IMR-90 (cell line): Measurements from ENCODE around the gene RASSF10. TPM values are rescaled to one million over a fixed set of nuclear protein-coding genes. Genes with fewer than 3 reads are reported as not detected.

Source experiments
- ATAC-seq: fragments of 200-7000 bp; cut with Tn5 transposase; 2 replicates; pipeline ENCODE4 v1.9.1; 2020; ENCODE audit warnings: low read depth, mild to moderate bottlenecking, moderate library complexity
- BruUV-seq: library from RNA; stranded (reverse); fragments of 400-500 nt; replicated peaks from 2 replicates; lab custom pipeline; 2021; lab: Mats Ljungman, UMichigan
- CTCF ChIA-PET: fragments of 300-600 bp; formaldehyde crosslinking; extraction: SDS; loops from one replicate; lab custom pipeline; 2021; ENCODE audit warnings: antibody characterized with exemption; lab: Yijun Ruan, JAX
- POLR2A ChIA-PET: fragments of 300-600 bp; sonication (Branson Sonifier 250); formaldehyde crosslinking; loops from one replicate; lab custom pipeline; 2022; ENCODE audit warnings: antibody characterized with exemption; ENCODE audit not compliant: unreplicated experiment; lab: Charles Lee
- DNase-seq: peaks from one replicate; pipeline ENCODE4 v3.0.0; 2013
- H2AFZ ChIP-seq: replicated peaks from 2 replicates; pipeline ENCODE3; 2013; ENCODE audit warnings: low read length, mild to moderate bottlenecking; ENCODE audit not compliant: poor library complexity
- H2AK5ac ChIP-seq: 2 replicates; pipeline ENCODE4 v1.6.1; 2013; ENCODE audit warnings: low read depth, low read length, inconsistent platforms
- H2AK9ac ChIP-seq: replicated peaks from 2 replicates; pipeline ENCODE3; 2013; ENCODE audit warnings: mild to moderate bottlenecking, low read depth, low read length, moderate library complexity; ENCODE audit not compliant: poor library complexity
- H2BK120ac ChIP-seq: 2 replicates; pipeline ENCODE4 v1.6.1; 2013; ENCODE audit warnings: low read depth, low read length, inconsistent platforms
- H2BK15ac ChIP-seq: 3 replicates; pipeline ENCODE4 v1.6.1; 2013; ENCODE audit warnings: low read depth, low read length, inconsistent platforms
- H2BK20ac ChIP-seq: 2 replicates; pipeline ENCODE4 v1.6.1; 2013; ENCODE audit warnings: low read depth, mild to moderate bottlenecking, inconsistent platforms, low read length, moderate library complexity
- H2BK5ac ChIP-seq: 2 replicates; pipeline ENCODE4 v1.6.1; 2013; ENCODE audit warnings: mild to moderate bottlenecking, low read depth, low read length, inconsistent platforms; ENCODE audit not compliant: poor library complexity, severe bottlenecking
- H3K14ac ChIP-seq: replicated peaks from 2 replicates; pipeline ENCODE4 v1.6.1; 2013; ENCODE audit warnings: low read depth, low read length, inconsistent platforms
- H3K18ac ChIP-seq: 2 replicates; pipeline ENCODE4 v1.6.1; 2013; ENCODE audit warnings: low read depth, low read length, control low read depth
- H3K23ac ChIP-seq: 2 replicates; pipeline ENCODE4 v1.6.1; 2013; ENCODE audit warnings: low read depth, low read length, inconsistent platforms
- H3K27ac ChIP-seq: 2 replicates; pipeline ENCODE4 v1.5.1; 2013; ENCODE audit warnings: mild to moderate bottlenecking, control low read depth, low read length; ENCODE audit not compliant: insufficient read depth
- H3K27me3 ChIP-seq: 2 replicates; pipeline ENCODE4 v1.6.1; 2013; ENCODE audit warnings: low read length; ENCODE audit not compliant: control insufficient read depth, insufficient read depth
- H3K36me3 ChIP-seq: 2 replicates; pipeline ENCODE4 v1.6.1; 2013; ENCODE audit warnings: low read length, mixed read lengths; ENCODE audit not compliant: control insufficient read depth, insufficient read depth
- H3K4ac ChIP-seq: 2 replicates; pipeline ENCODE4 v1.6.1; 2013; ENCODE audit warnings: low read depth, low read length, inconsistent platforms
- H3K4me1 ChIP-seq: 2 replicates; pipeline ENCODE4 v1.6.1; 2013; ENCODE audit warnings: low read length, mixed read lengths; ENCODE audit not compliant: control insufficient read depth, insufficient read depth
- H3K4me2 ChIP-seq: 2 replicates; pipeline ENCODE4 v1.6.1; 2013; ENCODE audit warnings: low read depth, mild to moderate bottlenecking, control low read depth, low read length, moderate library complexity
- H3K4me3 ChIP-seq: 2 replicates; pipeline ENCODE4 v1.5.1; 2013; ENCODE audit warnings: low read depth, mild to moderate bottlenecking, control low read depth, low read length, moderate library complexity; ENCODE audit not compliant: insufficient read depth
- H3K56ac ChIP-seq: 2 replicates; pipeline ENCODE4 v1.6.1; 2013; ENCODE audit warnings: low read length, inconsistent platforms; ENCODE audit not compliant: insufficient read depth; ENCODE audit errors: extremely low read depth
- H3K79me1 ChIP-seq, 2 experiments: 2 replicates each; pipeline ENCODE4 v1.6.1; 2013; ENCODE audit warnings: low read length in 2 of 2, inconsistent platforms in 1 of 2, low read depth in 1 of 2
- H3K9ac ChIP-seq: 2 replicates; pipeline ENCODE4 v1.6.1; 2013; ENCODE audit warnings: low read depth, low read length, control low read depth
- H3K9me1 ChIP-seq: 2 replicates; pipeline ENCODE4 v1.6.1; 2013; ENCODE audit warnings: low read length, inconsistent platforms; ENCODE audit not compliant: insufficient read depth
- H3K9me3 ChIP-seq: 2 replicates; pipeline ENCODE4 v1.6.1; 2013; ENCODE audit warnings: low read length; ENCODE audit not compliant: control insufficient read depth, insufficient read depth
- H4K20me1 ChIP-seq: 2 replicates; pipeline ENCODE4 v1.6.1; 2013; ENCODE audit warnings: low read length, inconsistent platforms; ENCODE audit not compliant: insufficient read depth
- H4K5ac ChIP-seq: 2 replicates; pipeline ENCODE4 v1.6.1; 2013; ENCODE audit warnings: mild to moderate bottlenecking, low read depth, low read length, control low read depth
- H4K8ac ChIP-seq, 2 experiments: 2 replicates each; pipeline ENCODE4 v1.6.1; 2013; ENCODE audit warnings: low read depth in 2 of 2, low read length in 2 of 2, control low read depth in 1 of 2, inconsistent platforms in 1 of 2
- H4K91ac ChIP-seq: 2 replicates; pipeline ENCODE4 v1.6.1; 2013; ENCODE audit warnings: low read depth, low read length, inconsistent platforms; ENCODE audit not compliant: insufficient read depth
- BHLHE40 ChIP-seq: fragments of 150-350 bp; IDR thresholded peaks from 2 replicates; pipeline ENCODE4 v1.6.1; 2016; ENCODE audit warnings: mild to moderate bottlenecking, low read depth, low read length
- CEBPB ChIP-seq: IDR thresholded peaks from 2 replicates; pipeline ENCODE4 v1.6.1; 2012; ENCODE audit warnings: low read depth, low read length, improper control_type of control experiment
- CHD1 ChIP-seq: IDR thresholded peaks from 2 replicates; pipeline ENCODE4 v1.6.1; 2012; ENCODE audit warnings: low read depth, low read length, improper control_type of control experiment
- FOS ChIP-seq: fragments of 150-350 bp; IDR thresholded peaks from 2 replicates; pipeline ENCODE4 v1.6.1; 2016; ENCODE audit warnings: low read depth, low read length
- MAFK ChIP-seq: IDR thresholded peaks from 2 replicates; pipeline ENCODE4 v1.6.1; 2012; ENCODE audit warnings: low read depth, low read length, improper control_type of control experiment
- MAZ ChIP-seq: IDR thresholded peaks from 2 replicates; pipeline ENCODE4 v1.6.1; 2012; ENCODE audit warnings: low read depth, mild to moderate bottlenecking, low read length, improper control_type of control experiment, moderate library complexity, borderline replicate concordance
- MXI1 ChIP-seq: IDR thresholded peaks from 2 replicates; pipeline ENCODE4 v1.6.1; 2012; ENCODE audit warnings: low read depth, mild to moderate bottlenecking, low read length, moderate library complexity, borderline replicate concordance
- NFE2L2 ChIP-seq: fragments of 150-350 bp; IDR thresholded peaks from 2 replicates; pipeline ENCODE4 v1.6.1; 2016; ENCODE audit warnings: low read depth, mild to moderate bottlenecking, low read length
- POLR2A ChIP-seq: IDR thresholded peaks from 2 replicates; pipeline ENCODE4 v1.6.1; 2012; ENCODE audit warnings: mild to moderate bottlenecking, low read depth, low read length
- RAD21 ChIP-seq: IDR thresholded peaks from 2 replicates; pipeline ENCODE4 v1.6.1; 2012; ENCODE audit warnings: low read length, improper control_type of control experiment
- RCOR1 ChIP-seq: IDR thresholded peaks from 2 replicates; pipeline ENCODE4 v1.6.1; 2012; ENCODE audit warnings: mild to moderate bottlenecking, low read length, improper control_type of control experiment; ENCODE audit not compliant: insufficient replicate concordance
- RFX5 ChIP-seq: IDR thresholded peaks from 2 replicates; pipeline ENCODE4 v1.8.0; 2012; ENCODE audit warnings: low read depth, mild to moderate bottlenecking, low read length, moderate library complexity
- SMC3 ChIP-seq: fragments of 150-350 bp; IDR thresholded peaks from 2 replicates; pipeline ENCODE4 v1.6.1; 2016; ENCODE audit warnings: low read depth, mild to moderate bottlenecking, antibody characterized with exemption, low read length, moderate library complexity
- WGBS, 2 experiments: methylation state at CpG; one replicate each; pipeline versions ENCODE4 v1.1.5 to v1.1.7; 2013; ENCODE audit warnings: missing lambda C conversion rate in 2 of 2; ENCODE audit not compliant: insufficient read length in 1 of 2; ENCODE audit errors: extremely low coverage in 2 of 2; 5-methylcytosine and 5-hydroxymethylcytosine counted together
- dilution Hi-C: fragments of 300-500 bp; cut with HindIII; formaldehyde crosslinking; loops from one replicate; pipeline ENCODE4 v1.14.3; 2018; ENCODE audit warnings: low sequenced_read_pairs; ENCODE audit not compliant: unreplicated experiment
- in situ Hi-C: fragments of 300-500 bp; cut with MboI; formaldehyde crosslinking; loops from 3 replicates; pipeline ENCODE4 v1.14.3; 2019; ENCODE audit warnings: low sequenced_read_pairs, inconsistent platforms, mixed read lengths
- intact Hi-C: fragments of 100-400 bp; cut with micrococcal nuclease; formaldehyde crosslinking; loops from 2 replicates; pipeline ENCODE4 v1.10.0; 2022
- polyA plus RNA-seq, 3 experiments: library from polyadenylated mRNA; depleted of rRNA; stranded (reverse); fragments of >200 nt; gene quantifications; 2 replicates each; pipeline ENCODE4 v1.2.3, GENCODE V29; 2012; ENCODE audit warnings: low replicate concordance in 1 of 3
- total RNA-seq: library from RNA; depleted of rRNA; stranded (reverse); fragments of >200 nt; gene quantifications from 2 replicates; pipeline ENCODE4 v1.2.3, GENCODE V29; 2012
- TF ChIP-seq, protein P1 (sequence below): fragments of 150-350 bp; IDR thresholded peaks from 2 replicates; pipeline ENCODE4 v1.6.1; 2016; ENCODE audit warnings: low read depth, mild to moderate bottlenecking, low read length, moderate library complexity, borderline replicate concordance
- TF ChIP-seq, protein P2 (sequence below): fragments of 150-350 bp; IDR thresholded peaks from 2 replicates; pipeline ENCODE4 v1.6.1; 2017; ENCODE audit warnings: mild to moderate bottlenecking, antibody characterized with exemption, low read length, low read depth
- TF ChIP-seq, protein P3 (sequence below): conservative IDR thresholded peaks from 2 replicates; pipeline ENCODE4 v1.5.1; 2012; ENCODE audit warnings: mild to moderate bottlenecking, low read depth, low read length, improper control_type of control experiment

Gene RASSF10
- total and polyA plus RNA-seq, 2 of the 4 experiments (the other 2 are of a cell fraction) = not detected

DNA sequence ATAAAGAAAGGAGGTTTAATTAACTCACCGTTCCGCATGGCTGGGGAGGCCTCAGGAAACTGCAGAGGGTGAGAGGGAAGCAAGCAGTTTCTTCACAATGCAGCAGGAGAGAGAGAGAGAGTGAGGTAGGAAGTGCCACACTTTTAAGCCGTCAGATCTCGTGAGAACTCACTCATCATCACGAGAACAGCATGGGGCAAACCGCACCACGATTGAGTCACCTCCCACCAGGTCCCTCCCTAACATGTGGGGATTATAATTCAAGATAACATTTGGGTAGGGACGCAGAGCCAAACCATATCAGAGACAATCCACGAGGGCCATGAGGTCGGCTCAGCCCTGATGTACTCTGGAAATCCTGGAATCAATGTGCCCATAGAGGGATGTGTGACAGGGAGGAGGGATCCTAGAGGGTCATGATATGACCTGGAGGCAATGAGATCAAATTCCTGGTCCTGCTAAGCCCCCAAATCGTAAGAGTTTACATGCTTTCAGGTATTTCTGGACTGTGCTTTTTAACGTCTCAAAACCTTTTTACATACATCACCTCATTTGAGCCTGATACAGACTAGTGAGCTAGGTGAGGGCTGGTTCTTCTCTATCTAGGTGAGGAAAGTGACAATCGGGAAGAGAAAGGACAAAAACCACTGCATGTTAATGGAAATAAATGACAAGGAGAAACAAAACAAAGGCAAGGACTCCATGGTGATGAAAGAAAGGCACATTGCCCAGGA, 19.5 kb upstream of the RASSF10 start:
- Histone ChIP-seq H2AK5ac (no peak overlapping the region), H3K14ac (no peak overlapping the region), H3K23ac (no peak overlapping the region; the same call in 1 of the 2 replicates), H4K20me1 (no peaks in the 10 kb centered on the region), H2AK9ac (no peak overlapping the region), H3K18ac (no peak overlapping the region), H3K36me3 (no peaks in the 10 kb centered on the region), H2BK120ac (no peak overlapping the region), H3K4ac (no peak overlapping the region), H2AFZ (no peak overlapping the region), H2BK5ac (no peak overlapping the region), H3K79me1 (no peaks in the 10 kb centered on the region), H4K8ac (no peak overlapping the region), H3K27ac (no peak overlapping the region), H3K27me3 (peaks cover 42% of the 10 kb centered on the region), H4K5ac (no peak overlapping the region), H4K91ac (no peak overlapping the region), H3K9me1 (no peaks in the 10 kb centered on the region), H3K4me3 (no peak overlapping the region), H3K56ac (no peak overlapping the region), H3K9ac (no peak overlapping the region), H3K9me3 (0 out of 2 replicates have a peak, but pooled peaks cover 2% of the 10 kb centered on the region), H3K4me2 (no peak overlapping the region), H2BK20ac (no peak overlapping the region), H2BK15ac (no peak overlapping the region), H3K4me1 (no peaks in the 10 kb centered on the region)
- ChIA-PET POLR2A (no interaction called here), CTCF (no interaction called here)
- no peak for DNase-seq
- intact Hi-C loops (no loop called here), dilution Hi-C loops (no loop called here), in situ Hi-C loops (no loop called here)
- no CpG with 5 or more reads among the region's 13 CpGs for WGBS, 2 experiments
- no TSS peak for BruUV-seq
- TF ChIP-seq SMC3 = no peak
- TF ChIP-seq NFE2L2 = no peak
- no peak for TF ChIP-seq CHD1
- TF ChIP-seq, protein P1, sequence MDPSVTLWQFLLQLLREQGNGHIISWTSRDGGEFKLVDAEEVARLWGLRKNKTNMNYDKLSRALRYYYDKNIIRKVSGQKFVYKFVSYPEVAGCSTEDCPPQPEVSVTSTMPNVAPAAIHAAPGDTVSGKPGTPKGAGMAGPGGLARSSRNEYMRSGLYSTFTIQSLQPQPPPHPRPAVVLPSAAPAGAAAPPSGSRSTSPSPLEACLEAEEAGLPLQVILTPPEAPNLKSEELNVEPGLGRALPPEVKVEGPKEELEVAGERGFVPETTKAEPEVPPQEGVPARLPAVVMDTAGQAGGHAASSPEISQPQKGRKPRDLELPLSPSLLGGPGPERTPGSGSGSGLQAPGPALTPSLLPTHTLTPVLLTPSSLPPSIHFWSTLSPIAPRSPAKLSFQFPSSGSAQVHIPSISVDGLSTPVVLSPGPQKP = no peak
- no peak for TF ChIP-seq RAD21
- TF ChIP-seq MAFK = no peak
- TF ChIP-seq CEBPB = no peak
- TF ChIP-seq POLR2A = no peak
- no peak for TF ChIP-seq MAZ
- no peak for TF ChIP-seq MXI1
- TF ChIP-seq RCOR1 = no peak
- TF ChIP-seq BHLHE40 = no peak
- no peak for TF ChIP-seq RFX5
- TF ChIP-seq, protein P2, sequence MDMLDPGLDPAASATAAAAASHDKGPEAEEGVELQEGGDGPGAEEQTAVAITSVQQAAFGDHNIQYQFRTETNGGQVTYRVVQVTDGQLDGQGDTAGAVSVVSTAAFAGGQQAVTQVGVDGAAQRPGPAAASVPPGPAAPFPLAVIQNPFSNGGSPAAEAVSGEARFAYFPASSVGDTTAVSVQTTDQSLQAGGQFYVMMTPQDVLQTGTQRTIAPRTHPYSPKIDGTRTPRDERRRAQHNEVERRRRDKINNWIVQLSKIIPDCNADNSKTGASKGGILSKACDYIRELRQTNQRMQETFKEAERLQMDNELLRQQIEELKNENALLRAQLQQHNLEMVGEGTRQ = no peak
- TF ChIP-seq, protein P3, sequence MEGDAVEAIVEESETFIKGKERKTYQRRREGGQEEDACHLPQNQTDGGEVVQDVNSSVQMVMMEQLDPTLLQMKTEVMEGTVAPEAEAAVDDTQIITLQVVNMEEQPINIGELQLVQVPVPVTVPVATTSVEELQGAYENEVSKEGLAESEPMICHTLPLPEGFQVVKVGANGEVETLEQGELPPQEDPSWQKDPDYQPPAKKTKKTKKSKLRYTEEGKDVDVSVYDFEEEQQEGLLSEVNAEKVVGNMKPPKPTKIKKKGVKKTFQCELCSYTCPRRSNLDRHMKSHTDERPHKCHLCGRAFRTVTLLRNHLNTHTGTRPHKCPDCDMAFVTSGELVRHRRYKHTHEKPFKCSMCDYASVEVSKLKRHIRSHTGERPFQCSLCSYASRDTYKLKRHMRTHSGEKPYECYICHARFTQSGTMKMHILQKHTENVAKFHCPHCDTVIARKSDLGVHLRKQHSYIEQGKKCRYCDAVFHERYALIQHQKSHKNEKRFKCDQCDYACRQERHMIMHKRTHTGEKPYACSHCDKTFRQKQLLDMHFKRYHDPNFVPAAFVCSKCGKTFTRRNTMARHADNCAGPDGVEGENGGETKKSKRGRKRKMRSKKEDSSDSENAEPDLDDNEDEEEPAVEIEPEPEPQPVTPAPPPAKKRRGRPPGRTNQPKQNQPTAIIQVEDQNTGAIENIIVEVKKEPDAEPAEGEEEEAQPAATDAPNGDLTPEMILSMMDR = no peak
- no peak for TF ChIP-seq FOS
- no peak for ATAC-seq
